A549 (cell line): Measurements from ENCODE around the gene ATP6V0A4.
A peak's percentile ranks its signal among the peaks of the same experiment; 100 is the strongest.

Source experiments
- CTCF ChIP-seq: fragments of >200 bp; sonication (Bioruptor Twin); formaldehyde crosslinking; IDR thresholded peaks from 3 replicates; pipeline ENCODE4 v1.5.1; 2016
- FOSL2 ChIP-seq, 2 experiments: fragments of 450-650 bp in 1 of 2; fragments of >200 bp in 1 of 2; sonication (Bioruptor Twin) in 1 of 2; formaldehyde crosslinking; IDR thresholded peaks; 2 replicates each; pipeline versions ENCODE4 v1.5.0 to v1.6.1; 2016 to 2020; ENCODE audit warnings: mild to moderate bottlenecking in 1 of 2, moderate library complexity in 1 of 2

- TF ChIP-seq CTCF (no peak), FOSL2 (IDR thresholded peaks at IDR 0.05) (no peak), FOSL2 (CRISPR knock-in tag; IDR thresholded peaks at IDR 0.05) (peak; percentile 29)
Observed at GRCh38 chr7:138842111-138842510, 44.1 kb upstream of the ATP6V0A4 start.
